HG03025 (cell line): ENCODE data around the gene SPRED2.

Experiments used
- ATAC-seq: cut with Tn5 transposase; IDR thresholded peaks from one replicate; pipeline ENCODE4 v1.9.1; 2021; ENCODE audit warnings: mild to moderate bottlenecking, moderate library complexity; ENCODE audit not compliant: unreplicated experiment, low FRiP score

Gene SPRED2

DNA sequence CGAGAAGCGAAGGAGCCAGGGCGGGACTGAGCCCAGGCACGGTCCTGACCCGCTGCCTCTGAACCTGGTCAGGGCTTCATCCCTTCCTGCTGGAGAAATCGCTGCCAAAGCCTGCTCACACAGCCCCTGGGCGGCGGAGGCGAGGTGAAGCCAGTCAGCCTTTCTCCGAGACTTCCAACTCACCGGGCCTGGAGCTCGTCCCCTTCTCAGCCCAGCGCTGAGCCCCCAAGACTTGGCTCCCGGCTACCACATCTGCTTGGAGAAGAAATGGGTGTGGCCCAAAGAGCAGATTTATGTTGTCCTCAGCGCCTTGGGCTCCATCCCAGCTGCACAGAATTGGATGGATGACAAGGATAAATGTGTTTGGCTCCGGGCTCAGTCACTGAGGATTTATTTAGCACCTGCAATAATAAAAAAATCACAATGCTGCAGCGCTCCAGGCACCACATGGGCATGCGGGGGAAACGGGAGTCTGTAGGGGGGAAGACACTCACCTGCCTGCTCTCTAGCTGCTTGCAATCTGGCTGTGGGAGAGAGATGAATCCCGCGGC lies 139.9 kb downstream of the SPRED2 start:
- ATAC-seq = no peak

DNA sequence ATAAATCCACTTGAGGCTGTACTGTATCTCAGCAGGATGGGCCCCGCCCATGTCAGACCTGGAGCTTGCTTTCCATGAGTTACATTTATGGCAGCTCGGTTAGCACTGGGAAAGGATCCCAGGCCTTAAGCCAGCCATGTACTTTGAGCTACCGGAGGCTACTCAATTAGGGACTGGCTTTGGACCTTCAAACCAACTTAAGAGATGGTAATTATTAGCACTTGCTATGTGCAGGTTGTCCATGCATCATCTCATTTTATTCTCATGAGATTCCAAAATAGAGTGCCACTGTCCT lies 140.3 kb downstream of the SPRED2 start:
- no peak for ATAC-seq

DNA sequence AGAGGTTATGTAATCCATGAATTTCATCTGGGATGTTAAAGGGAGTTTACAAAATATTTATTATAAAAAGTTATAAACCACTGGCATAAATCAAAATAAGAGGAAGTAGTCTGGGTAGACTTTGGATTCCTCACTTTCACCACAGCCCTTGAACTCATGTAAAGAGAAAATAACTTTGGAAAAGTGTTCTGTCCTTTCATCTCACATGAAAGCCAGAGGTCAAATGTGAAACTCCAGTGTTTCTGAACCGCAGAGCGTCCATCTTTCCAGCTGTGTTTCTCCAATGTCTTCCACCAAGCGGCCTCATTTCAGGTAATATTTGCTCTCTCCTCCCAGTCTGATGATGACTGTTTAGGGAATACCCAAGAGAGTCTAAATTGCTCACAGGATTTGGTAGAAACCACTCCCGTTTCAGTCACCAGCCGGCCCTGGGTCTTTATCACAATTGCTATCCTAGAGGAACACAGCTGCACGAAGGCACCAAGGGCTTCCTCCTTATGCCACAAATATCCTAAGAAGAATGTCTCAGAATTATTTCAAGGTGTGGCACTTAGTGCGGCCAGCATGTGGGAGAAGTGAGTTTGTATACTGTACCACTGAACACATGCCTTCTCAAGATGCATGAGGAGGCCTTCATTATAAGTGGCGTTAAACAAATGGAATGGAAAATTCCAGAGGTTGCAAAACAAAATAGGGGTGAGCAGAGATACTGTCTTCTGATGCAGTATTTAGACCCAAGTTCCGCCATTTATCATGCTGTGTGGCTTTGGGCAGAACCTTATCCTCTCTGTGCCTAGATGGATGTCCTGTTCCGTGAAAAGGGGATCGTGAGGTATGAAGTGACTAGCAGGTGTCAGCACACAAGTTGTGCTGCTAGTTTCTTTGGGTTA lies 140.9 kb downstream of the SPRED2 start:
- ATAC-seq = no peak

DNA sequence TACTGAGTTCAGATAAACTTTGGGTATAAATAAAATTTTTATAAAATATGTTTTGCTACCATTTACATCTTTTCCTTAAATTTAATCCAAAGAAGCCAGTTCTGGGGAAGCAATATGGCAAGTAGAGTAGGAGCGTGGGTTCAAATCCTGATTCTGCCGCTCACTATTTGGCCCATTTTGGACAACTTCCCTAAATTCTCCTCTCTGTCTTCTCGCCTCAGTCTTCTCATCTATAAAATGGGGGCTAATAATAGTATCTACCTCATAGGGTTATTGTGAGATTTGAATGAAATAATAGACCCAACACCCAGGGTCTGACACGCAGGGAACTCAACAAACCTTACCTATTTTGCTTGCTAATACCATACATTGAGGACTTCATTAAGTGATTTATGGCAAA lies 145.0 kb downstream of the SPRED2 start:
- ATAC-seq = no peak

DNA sequence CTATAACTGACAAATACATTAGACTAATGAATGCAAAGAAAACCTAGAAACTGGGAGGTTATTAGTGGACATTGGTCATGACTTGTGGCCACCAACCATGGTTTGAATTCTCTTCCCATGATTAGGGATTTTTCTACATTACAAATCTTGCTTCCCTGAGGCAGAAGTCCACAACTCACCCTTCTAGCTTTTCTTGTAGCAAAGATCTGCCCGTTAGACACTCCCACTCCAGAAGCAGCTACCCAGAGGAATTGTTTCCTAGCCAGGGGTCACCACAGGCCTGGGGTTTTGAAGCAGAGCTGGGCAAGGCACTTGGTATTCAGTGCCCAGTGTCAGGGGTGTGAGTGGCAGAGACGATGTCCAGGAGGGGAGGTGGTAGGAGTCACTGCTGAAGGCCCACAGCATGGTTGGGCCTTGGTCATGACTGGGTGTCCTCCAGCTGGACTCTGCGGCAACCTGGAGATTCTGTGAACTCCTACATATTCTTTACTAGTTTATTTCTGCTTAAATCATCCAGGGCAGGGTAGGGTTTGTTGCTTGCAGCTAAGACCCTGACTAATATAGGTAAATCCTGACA lies 149.8 kb downstream of the SPRED2 start:
- no peak for ATAC-seq

DNA sequence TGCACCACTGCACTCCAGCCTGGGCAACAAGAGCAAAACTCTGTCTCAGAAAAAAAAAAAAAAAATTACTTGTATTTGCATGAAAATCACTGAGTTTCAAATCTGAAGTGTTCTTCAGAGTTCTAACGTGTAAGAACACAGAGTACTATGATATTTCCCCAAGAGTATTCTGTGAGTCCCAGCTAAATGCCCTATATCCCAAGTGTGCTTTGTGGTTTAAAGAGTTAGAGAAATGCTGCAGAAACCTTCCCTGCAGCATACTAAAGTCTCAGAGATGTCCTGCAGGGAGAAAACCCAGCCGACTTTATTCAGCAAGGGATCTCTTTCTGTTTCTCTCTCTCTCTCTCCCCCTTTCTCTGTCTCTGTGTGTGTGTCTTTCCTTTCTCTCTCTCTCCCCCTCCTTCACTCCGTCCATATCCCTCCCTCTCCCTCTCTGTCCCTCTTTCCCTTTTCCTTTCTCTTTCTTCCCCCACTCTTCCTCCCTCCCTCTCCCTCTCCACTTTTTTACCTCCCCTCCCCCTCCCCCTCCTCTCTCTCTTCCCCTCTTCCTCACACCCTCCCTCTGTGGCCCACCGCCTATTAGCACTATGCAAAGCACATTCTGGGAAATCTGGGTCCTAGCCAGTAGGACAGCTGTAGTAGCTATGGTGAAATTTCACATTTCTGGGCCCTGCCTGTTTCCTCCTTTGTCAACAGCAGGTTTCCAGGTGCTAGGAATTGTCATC lies 150.6 kb downstream of the SPRED2 start:
- no peak for ATAC-seq

DNA sequence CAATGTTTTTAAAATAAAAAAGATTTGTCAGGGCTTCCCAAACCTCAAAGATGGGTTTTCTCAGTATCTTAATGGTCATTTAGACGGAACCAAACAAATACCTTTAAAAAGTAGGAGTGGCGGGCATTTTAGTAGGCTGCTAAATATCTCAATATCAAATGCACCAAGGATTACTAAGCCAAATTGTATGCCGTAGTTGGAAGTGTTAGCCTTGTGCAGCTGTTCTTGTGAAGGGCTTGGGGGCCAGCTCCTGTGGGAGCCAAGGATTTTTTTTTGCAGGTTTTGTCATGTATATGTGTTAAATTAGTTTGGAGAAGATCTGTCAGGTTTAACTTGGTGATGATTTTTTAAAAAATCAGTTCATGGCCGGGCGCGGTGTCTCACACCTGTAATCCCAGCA lies 152.6 kb downstream of the SPRED2 start:
- no peak for ATAC-seq

DNA sequence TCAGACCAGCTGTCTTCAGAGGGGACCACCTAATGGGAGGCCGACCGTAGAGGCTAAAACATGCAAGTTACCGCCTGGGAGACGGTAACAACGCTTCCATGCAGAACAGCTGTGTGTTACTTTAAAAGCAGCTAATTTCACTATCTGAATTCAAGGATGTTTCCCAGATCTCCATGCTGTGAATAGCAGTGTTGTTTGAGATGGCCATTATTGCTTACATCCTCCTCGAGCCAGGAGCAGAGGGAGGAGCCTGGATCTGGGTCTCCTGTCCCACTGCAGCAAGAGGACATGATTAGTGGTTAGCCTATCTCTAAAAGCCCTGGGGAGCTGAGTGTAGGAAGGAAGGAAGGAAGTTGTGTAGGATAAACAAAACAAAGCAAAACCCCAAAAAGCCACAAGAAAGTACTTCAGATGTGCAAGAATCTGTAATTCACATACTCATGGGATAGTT lies 153.8 kb downstream of the SPRED2 start:
- no peak for ATAC-seq

DNA sequence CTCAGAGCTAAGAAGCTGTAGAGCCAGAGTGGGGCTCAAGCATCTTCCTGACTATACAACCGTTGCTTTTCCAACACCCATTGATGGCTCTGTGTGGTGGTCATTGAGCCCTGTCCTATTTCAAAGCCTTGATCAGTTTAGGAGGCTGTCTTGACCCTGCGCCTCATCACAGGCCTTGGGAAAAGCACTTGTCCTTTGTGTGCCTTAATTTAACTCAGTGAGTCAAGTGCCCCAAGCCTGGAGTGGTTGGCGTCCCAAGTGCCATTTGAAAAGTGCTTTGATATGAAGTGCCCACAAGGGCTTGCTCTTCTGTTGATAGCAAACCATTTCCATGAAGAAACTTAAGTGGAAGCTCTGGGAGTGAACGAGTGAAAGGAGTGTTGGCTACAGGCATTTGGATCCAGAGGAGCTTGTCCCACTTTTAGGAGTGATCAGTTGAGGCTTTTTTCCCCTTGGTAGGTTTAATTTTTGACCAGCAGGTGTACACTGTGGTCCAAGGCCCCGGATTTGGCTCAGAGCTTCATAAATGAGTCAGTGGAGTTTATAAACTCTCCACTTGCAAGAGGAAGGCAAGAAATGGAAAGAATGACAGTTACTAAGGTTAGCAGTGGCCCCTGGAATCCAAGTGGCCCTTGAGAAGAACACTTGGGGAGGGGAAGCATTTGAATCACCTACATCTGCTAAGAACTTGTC lies 154.5 kb downstream of the SPRED2 start:
- no peak for ATAC-seq

DNA sequence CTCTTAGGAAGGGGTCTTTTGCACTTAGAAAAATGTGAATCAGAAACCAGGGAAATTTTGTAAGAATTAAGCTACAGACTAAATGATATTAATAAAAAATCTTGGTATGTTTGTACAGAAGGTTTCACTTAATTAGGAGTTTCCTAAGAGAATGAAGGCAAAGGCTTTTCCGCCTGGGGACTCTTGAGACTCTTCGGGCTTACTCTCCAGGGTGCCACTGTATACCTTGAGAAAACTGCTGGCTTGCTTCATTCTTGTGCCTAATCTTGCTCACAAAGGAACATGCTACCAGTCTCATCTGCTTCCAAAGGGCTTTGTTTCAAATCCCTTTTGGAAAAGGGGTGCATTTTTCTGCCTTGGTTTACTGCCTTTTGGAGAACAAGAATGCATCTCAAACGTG lies 155.3 kb downstream of the SPRED2 start:
- ATAC-seq = no peak

DNA sequence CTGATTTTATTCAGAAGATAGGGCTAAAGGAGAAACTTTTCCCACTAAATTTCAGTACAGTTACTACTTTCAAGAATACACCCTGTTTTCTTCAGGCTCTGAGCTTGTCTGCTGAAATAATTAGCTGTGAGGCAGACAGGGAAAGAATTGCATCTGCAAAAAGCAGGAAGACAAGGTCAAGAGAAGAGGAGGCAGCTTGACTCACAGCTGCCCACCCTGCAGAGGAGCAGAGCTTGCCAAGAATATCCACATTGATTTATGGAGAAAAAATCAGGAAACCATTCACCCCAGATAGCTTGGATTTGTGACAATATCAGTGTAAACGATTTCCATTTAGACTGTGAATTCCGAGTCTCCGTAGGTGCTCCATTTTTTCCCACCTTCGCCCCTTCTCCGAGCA lies 155.8 kb downstream of the SPRED2 start:
- ATAC-seq = no peak

DNA sequence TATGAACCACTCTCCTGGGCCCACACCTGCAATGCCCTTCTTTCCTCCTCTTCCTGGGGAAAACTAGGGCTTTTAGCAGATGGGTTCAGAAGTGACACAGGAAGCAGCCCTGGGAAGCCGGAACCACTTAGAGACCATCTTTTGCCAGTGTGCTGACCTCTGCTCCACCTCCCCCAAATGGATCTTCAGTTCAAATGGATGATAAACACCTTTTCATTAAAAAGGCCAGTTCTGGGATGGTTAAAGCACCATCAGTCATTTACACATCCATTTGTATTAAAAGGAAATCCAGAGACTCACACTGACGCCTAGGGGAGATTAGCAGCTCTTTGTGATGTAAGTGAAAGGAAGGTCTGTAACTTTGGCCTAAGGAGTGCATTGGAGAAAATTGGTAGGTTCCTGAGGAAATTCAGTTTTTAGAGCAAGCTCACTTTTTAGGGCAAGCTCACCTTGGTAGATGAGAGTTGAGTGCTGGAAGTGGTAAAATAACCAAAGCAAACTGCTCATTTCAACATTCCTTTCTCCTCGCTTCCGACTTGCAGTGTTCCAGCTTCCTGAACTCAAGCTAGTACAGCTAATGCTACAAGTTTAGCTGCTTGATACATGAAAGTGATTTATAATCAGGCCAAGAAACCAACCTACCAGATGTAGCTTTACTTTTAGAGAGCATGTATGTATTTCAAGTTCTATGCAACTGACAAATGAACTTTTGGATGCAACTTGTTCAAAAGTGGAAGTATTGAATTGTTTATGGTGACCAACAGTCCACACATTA lies 157.1 kb downstream of the SPRED2 start:
- no peak for ATAC-seq

DNA sequence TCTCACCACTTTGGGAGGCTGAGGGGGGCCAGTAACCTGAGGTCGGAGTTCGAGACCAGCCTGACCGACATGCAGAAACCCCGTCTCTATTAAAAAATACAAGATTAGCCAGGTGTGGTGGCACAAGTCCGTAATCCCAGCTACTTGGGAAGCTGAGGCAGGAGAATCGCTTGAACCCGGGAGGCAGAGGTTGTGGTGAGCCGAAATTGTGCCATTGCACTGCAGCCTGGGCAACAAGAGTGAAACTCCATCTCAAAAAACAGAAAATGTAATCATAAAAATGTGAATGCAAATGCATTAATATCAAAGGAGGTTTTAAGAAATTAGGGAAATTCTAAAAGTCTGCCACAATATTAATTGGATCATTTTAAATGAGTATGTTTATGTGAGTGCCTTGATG lies 159.1 kb downstream of the SPRED2 start:
- ATAC-seq = no peak

DNA sequence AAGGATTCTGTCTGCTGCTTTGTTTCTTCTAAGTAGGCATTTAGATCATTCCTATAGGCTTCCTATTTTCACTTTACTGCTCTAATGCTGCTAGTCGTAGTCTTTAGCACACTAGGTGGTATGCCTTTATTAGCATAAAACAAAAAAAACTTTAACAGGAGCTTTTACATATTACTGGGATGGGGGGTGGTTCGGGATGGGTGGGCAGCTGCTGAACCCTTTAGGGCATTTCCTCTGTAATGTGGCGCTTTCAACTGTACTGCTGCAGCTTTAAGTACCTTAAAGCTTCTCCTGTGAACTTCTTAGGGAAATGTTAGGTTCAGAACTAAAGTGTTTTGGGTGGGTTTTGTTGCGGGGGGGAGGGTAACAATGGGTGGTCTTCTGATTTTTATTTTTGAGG lies 163.4 kb downstream of the SPRED2 start:
- ATAC-seq = no peak

DNA sequence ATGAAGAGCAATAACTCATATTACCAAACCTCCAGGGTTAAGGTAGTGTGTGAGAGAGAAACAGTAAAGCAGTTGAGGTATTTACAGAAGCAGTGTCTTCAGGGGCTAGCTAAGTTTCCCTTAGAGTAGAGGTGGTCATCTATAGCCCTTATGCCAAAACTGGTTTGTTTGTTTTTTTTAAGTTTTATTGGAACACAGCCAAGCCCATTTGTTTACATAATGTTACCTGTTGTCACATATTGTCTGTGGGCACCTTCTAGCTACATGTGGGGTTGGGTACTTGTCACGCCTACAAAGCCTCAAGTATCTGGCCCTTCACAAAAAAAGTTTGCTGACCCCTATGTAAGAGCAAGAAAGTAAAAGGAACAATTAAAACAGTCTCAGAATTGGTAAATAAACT lies 165.4 kb downstream of the SPRED2 start:
- ATAC-seq = no peak

DNA sequence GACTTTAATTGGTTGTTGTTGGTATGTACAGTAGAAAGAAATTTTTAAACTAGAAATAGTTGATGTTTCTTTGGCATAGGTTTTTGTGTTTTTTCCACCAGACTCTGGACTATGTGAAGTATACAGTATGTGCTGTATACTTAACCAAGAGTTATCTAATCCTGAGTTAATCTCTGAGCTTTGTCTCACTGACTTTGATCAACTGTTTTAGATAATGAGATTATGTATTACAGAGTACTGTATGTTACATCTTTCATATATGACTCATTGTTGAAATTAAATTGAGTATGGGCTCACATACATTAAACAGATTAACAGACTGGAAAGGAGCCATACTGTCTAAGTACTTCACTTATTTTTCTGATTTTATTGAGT lies 166.7 kb downstream of the SPRED2 start:
- no peak for ATAC-seq

DNA sequence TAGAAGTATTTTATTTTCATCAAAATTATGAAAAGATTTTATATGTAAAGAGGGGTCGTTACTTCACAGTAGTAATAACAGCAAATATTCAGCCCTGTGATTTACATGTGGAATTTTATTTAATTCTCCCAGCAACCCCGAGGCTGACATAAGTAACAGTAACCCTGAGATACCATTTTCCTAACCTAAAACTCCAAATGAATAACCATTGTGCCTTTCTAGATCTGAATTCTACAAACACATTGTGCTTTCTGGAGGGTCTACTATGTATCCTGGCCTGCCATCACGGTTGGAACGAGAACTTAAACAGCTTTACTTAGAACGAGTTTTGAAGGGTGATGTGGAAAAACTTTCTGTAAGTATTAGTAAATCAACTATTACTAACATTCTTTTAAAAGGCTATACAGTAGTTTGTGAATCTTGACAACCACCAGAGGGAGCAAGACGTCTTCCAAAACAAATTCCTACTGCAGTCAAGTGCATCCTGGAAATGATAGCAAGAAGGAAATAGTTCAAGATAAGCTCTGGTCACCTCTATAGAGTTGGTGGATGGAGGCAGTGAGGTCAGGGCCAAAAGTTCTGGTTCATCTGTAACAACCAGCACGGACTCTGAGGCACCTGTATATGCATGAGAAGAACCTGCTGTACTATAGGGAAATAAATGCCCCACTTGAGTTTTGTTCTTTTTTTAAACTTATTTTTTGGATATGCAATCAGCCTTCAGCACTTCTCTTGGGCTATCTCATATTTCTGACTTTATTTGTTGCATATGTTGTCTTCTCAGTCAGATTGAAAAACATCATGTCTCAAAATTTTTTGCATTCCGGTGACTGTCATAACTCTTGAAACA lies 167.4 kb downstream of the SPRED2 start:
- ATAC-seq = no peak

DNA sequence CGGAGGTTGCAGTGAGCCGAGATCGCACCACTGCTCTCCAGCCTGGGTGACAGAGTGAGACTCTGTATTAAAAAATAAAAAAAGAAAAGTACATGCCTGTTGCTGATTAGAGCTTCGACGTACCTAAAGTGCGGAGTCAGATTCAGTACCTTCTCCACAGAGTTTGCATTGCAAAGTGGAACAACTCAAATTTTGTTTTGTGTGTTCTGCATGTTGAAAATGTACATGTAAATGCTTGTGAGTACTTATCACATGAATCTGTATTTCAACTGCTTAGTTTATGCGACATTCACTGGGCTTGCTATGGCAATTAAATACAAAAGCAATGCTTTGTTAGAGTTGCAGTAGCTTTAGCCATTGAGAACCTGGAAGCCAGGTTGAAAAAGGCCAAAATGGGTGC lies 168.4 kb downstream of the SPRED2 start:
- ATAC-seq = no peak

DNA sequence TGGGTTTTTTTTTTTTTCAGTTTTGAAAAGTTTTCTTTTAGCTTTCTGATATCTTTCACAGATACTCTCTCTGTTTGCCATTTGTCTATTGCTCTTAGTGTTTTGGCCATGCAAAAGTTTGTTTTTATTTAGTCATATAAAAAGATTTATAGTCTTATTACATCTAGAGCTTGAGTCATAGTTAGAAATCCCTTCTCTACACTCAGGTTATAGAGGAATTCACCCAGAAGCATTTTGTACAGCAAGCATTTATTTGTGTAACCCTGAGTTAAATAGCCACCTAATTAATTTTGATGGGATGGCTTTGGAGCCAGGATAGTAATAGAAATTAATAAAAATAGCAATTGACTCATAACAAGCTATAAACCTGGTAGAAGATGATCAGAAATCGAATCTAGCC lies 169.1 kb downstream of the SPRED2 start:
- ATAC-seq = no peak
